ENCODE data around the gene ELMO2.

Gene ELMO2

GRCh38 chr20:46406200-46406985 is at the start of gene ELMO2:
ELMO2 (minus strand) TSS chr20:46406615; CDS start chr20:46394482, 12,133 bp downstream.
- peak; percentile 96 for DNase-seq (ENCODE audit: low read depth)

- DNase-seq (ENCODE audit: low read depth) = no peak
These were observed 49.3 kb upstream of the ELMO2 start for GRCh38 chr20:46455729-46456128.

GRCh38 chr20:46446851-46447250 is 40.4 kb upstream of the ELMO2 start:
- DNase-seq (ENCODE audit: low read depth) = no peak

- DNase-seq (ENCODE audit: low read depth) = no peak
These were observed 33.4 kb upstream of the ELMO2 start for GRCh38 chr20:46439837-46440236.

- peak; percentile 22 for DNase-seq (ENCODE audit: low read depth)
These were observed 31.8 kb upstream of the ELMO2 start for GRCh38 chr20:46438156-46438750.

GRCh38 chr20:46435146-46435545 is 28.7 kb upstream of the ELMO2 start:
- no peak for DNase-seq (ENCODE audit: low read depth)

GRCh38 chr20:46434597-46434996 is 28.2 kb upstream of the ELMO2 start:
- DNase-seq (ENCODE audit: low read depth) = no peak

GRCh38 chr20:46433051-46433450 is 26.6 kb upstream of the ELMO2 start:
- DNase-seq (ENCODE audit: low read depth) = no peak

- no peak for DNase-seq (ENCODE audit: low read depth)
These were observed 24.7 kb upstream of the ELMO2 start for GRCh38 chr20:46430921-46431712.

GRCh38 chr20:46427384-46427783 is 21.0 kb upstream of the ELMO2 start:
- no peak for DNase-seq (ENCODE audit: low read depth)

GRCh38 chr20:46423882-46424482 is 17.6 kb upstream of the ELMO2 start:
- no peak for DNase-seq (ENCODE audit: low read depth)

- no peak for DNase-seq (ENCODE audit: low read depth)
These were observed 16.9 kb upstream of the ELMO2 start for GRCh38 chr20:46423342-46423741.

GRCh38 chr20:46420878-46421277 is 14.5 kb upstream of the ELMO2 start:
- no peak for DNase-seq (ENCODE audit: low read depth)

GRCh38 chr20:46419882-46420281 is 13.5 kb upstream of the ELMO2 start:
- DNase-seq (ENCODE audit: low read depth) = no peak

GRCh38 chr20:46416839-46417238 is 10.4 kb upstream of the ELMO2 start:
- no peak for DNase-seq (ENCODE audit: low read depth)

GRCh38 chr20:46416421-46416820 is 10.0 kb upstream of the ELMO2 start:
- no peak for DNase-seq (ENCODE audit: low read depth)

GRCh38 chr20:46415773-46416172 is 9.4 kb upstream of the ELMO2 start:
- DNase-seq (ENCODE audit: low read depth) = no peak

- no peak for DNase-seq (ENCODE audit: low read depth)
These were observed 8.2 kb upstream of the ELMO2 start for GRCh38 chr20:46414608-46415007.

GRCh38 chr20:46411637-46412036 is 5.2 kb upstream of the ELMO2 start:
- DNase-seq (ENCODE audit: low read depth) = no peak

- DNase-seq (ENCODE audit: low read depth) = no peak
These were observed 1.9 kb upstream of the ELMO2 start for GRCh38 chr20:46408281-46408731.

- no peak for DNase-seq (ENCODE audit: low read depth)
These were observed 1.2 kb upstream of the ELMO2 start for GRCh38 chr20:46407671-46407996.

GRCh38 chr20:46406986-46407670 is 713 bp upstream of the ELMO2 start:
- DNase-seq (ENCODE audit: low read depth) = no peak

Data from stromal cell of bone marrow (primary cell).